Measurements from ENCODE around the gene UBE2G1.

DNA sequence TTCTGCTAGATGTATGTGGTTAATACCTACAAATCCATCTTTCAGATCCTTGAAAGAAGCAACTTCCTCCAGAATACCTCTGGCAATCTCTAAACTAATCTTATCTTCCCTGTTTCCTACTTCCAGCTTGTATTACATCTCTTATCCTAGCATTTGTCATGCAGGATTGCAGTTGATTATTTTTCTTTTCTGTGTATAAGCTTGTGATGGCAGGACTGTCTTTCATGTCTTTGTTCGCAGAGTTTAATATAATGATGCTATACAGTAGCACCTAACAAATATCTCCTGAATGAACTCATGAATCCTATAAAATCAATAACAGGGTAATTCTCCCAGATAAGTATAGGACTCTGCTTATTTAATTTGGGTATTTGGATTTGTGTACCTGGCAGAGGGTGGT, 12.2 kb upstream of the UBE2G1 start:
- TF ChIP-seq SP1 (IDR thresholded peaks at IDR 0.05; ENCODE audit: low read depth, low read length) (no peak), POLR2AphosphoS5 (IDR thresholded peaks at IDR 0.05; ENCODE audit: low read depth, low read length) (no peak), EZH2 (IDR thresholded peaks at IDR 0.05; ENCODE audit: low read depth, low read length, severe bottlenecking) (no peak), GABPA (IDR thresholded peaks at IDR 0.05; ENCODE audit: borderline replicate concordance, insufficient read depth, low read length) (no peak), POLR2A (IDR thresholded peaks at IDR 0.05; ENCODE audit: control extremely low read depth in 1 of 2, low read depth in 2 of 2, low read length in 2 of 2) (no peak)
- TF ChIP-seq, protein P1, sequence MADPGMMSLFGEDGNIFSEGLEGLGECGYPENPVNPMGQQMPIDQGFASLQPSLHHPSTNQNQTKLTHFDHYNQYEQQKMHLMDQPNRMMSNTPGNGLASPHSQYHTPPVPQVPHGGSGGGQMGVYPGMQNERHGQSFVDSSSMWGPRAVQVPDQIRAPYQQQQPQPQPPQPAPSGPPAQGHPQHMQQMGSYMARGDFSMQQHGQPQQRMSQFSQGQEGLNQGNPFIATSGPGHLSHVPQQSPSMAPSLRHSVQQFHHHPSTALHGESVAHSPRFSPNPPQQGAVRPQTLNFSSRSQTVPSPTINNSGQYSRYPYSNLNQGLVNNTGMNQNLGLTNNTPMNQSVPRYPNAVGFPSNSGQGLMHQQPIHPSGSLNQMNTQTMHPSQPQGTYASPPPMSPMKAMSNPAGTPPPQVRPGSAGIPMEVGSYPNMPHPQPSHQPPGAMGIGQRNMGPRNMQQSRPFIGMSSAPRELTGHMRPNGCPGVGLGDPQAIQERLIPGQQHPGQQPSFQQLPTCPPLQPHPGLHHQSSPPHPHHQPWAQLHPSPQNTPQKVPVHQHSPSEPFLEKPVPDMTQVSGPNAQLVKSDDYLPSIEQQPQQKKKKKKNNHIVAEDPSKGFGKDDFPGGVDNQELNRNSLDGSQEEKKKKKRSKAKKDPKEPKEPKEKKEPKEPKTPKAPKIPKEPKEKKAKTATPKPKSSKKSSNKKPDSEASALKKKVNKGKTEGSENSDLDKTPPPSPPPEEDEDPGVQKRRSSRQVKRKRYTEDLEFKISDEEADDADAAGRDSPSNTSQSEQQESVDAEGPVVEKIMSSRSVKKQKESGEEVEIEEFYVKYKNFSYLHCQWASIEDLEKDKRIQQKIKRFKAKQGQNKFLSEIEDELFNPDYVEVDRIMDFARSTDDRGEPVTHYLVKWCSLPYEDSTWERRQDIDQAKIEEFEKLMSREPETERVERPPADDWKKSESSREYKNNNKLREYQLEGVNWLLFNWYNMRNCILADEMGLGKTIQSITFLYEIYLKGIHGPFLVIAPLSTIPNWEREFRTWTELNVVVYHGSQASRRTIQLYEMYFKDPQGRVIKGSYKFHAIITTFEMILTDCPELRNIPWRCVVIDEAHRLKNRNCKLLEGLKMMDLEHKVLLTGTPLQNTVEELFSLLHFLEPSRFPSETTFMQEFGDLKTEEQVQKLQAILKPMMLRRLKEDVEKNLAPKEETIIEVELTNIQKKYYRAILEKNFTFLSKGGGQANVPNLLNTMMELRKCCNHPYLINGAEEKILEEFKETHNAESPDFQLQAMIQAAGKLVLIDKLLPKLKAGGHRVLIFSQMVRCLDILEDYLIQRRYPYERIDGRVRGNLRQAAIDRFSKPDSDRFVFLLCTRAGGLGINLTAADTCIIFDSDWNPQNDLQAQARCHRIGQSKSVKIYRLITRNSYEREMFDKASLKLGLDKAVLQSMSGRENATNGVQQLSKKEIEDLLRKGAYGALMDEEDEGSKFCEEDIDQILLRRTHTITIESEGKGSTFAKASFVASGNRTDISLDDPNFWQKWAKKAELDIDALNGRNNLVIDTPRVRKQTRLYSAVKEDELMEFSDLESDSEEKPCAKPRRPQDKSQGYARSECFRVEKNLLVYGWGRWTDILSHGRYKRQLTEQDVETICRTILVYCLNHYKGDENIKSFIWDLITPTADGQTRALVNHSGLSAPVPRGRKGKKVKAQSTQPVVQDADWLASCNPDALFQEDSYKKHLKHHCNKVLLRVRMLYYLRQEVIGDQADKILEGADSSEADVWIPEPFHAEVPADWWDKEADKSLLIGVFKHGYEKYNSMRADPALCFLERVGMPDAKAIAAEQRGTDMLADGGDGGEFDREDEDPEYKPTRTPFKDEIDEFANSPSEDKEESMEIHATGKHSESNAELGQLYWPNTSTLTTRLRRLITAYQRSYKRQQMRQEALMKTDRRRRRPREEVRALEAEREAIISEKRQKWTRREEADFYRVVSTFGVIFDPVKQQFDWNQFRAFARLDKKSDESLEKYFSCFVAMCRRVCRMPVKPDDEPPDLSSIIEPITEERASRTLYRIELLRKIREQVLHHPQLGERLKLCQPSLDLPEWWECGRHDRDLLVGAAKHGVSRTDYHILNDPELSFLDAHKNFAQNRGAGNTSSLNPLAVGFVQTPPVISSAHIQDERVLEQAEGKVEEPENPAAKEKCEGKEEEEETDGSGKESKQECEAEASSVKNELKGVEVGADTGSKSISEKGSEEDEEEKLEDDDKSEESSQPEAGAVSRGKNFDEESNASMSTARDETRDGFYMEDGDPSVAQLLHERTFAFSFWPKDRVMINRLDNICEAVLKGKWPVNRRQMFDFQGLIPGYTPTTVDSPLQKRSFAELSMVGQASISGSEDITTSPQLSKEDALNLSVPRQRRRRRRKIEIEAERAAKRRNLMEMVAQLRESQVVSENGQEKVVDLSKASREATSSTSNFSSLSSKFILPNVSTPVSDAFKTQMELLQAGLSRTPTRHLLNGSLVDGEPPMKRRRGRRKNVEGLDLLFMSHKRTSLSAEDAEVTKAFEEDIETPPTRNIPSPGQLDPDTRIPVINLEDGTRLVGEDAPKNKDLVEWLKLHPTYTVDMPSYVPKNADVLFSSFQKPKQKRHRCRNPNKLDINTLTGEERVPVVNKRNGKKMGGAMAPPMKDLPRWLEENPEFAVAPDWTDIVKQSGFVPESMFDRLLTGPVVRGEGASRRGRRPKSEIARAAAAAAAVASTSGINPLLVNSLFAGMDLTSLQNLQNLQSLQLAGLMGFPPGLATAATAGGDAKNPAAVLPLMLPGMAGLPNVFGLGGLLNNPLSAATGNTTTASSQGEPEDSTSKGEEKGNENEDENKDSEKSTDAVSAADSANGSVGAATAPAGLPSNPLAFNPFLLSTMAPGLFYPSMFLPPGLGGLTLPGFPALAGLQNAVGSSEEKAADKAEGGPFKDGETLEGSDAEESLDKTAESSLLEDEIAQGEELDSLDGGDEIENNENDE (IDR thresholded peaks at IDR 0.05; ENCODE audit: insufficient replicate concordance, low read length) = no peak
- TF ChIP-seq, protein P2, sequence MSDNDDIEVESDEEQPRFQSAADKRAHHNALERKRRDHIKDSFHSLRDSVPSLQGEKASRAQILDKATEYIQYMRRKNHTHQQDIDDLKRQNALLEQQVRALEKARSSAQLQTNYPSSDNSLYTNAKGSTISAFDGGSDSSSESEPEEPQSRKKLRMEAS (IDR thresholded peaks at IDR 0.05) = no peak
- TF ChIP-seq, protein P3, sequence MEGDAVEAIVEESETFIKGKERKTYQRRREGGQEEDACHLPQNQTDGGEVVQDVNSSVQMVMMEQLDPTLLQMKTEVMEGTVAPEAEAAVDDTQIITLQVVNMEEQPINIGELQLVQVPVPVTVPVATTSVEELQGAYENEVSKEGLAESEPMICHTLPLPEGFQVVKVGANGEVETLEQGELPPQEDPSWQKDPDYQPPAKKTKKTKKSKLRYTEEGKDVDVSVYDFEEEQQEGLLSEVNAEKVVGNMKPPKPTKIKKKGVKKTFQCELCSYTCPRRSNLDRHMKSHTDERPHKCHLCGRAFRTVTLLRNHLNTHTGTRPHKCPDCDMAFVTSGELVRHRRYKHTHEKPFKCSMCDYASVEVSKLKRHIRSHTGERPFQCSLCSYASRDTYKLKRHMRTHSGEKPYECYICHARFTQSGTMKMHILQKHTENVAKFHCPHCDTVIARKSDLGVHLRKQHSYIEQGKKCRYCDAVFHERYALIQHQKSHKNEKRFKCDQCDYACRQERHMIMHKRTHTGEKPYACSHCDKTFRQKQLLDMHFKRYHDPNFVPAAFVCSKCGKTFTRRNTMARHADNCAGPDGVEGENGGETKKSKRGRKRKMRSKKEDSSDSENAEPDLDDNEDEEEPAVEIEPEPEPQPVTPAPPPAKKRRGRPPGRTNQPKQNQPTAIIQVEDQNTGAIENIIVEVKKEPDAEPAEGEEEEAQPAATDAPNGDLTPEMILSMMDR (IDR thresholded peaks at IDR 0.05; ENCODE audit: control extremely low read depth in 1 of 3, insufficient read depth in 1 of 3, low read depth in 1 of 3, low read length in 3 of 3) = no peak
- TF ChIP-seq, protein P4, sequence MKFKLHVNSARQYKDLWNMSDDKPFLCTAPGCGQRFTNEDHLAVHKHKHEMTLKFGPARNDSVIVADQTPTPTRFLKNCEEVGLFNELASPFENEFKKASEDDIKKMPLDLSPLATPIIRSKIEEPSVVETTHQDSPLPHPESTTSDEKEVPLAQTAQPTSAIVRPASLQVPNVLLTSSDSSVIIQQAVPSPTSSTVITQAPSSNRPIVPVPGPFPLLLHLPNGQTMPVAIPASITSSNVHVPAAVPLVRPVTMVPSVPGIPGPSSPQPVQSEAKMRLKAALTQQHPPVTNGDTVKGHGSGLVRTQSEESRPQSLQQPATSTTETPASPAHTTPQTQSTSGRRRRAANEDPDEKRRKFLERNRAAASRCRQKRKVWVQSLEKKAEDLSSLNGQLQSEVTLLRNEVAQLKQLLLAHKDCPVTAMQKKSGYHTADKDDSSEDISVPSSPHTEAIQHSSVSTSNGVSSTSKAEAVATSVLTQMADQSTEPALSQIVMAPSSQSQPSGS (IDR thresholded peaks at IDR 0.05; ENCODE audit: low read length) = no peak

Data from H1 (cell line).